Activated effector memory CD4-positive, alpha-beta T cell treated with Interleukin-2 at 50 U/mL for 16 hours (primary cell): Measurements from ENCODE around the gene TBC1D22A.

Experiments
- DNase-seq: peaks from one replicate; pipeline ENCODE4 v3.0.0-alpha.2; 2020

TBC1D22A gene

GRCh38 chr22:46894081-46894671 lies 131.7 kb downstream of the TBC1D22A start:
- no peak for DNase-seq

- no peak for DNase-seq
Observed at GRCh38 chr22:46894851-46895640, 132.6 kb downstream of the TBC1D22A start.

- no peak for DNase-seq
Observed at GRCh38 chr22:46895753-46896152, 133.3 kb downstream of the TBC1D22A start.

GRCh38 chr22:46896166-46896565 lies 133.7 kb downstream of the TBC1D22A start:
- DNase-seq = no peak

GRCh38 chr22:46896568-46897245 lies 134.3 kb downstream of the TBC1D22A start:
- no peak for DNase-seq

GRCh38 chr22:46897246-46897623 lies 134.8 kb downstream of the TBC1D22A start:
- no peak for DNase-seq

GRCh38 chr22:46900549-46900948 lies 138.1 kb downstream of the TBC1D22A start:
- no peak for DNase-seq

GRCh38 chr22:46902436-46902835 lies 140.0 kb downstream of the TBC1D22A start:
- no peak for DNase-seq

- DNase-seq = no peak
Observed at GRCh38 chr22:46902998-46903916, 140.8 kb downstream of the TBC1D22A start.

- DNase-seq = no peak
Observed at GRCh38 chr22:46905415-46905814, 143.0 kb downstream of the TBC1D22A start.

- no peak for DNase-seq
Observed at GRCh38 chr22:46905834-46906233, 143.4 kb downstream of the TBC1D22A start.

- no peak for DNase-seq
Observed at GRCh38 chr22:46906326-46907045, 144.0 kb downstream of the TBC1D22A start.

- no peak for DNase-seq
Observed at GRCh38 chr22:46907241-46908215, 145.1 kb downstream of the TBC1D22A start.

- DNase-seq = no peak
Observed at GRCh38 chr22:46908641-46909107, 146.2 kb downstream of the TBC1D22A start.

GRCh38 chr22:46909237-46910030 lies 147.0 kb downstream of the TBC1D22A start:
- DNase-seq = no peak

GRCh38 chr22:46910624-46911023 lies 148.2 kb downstream of the TBC1D22A start:
- no peak for DNase-seq

GRCh38 chr22:46911346-46911745 lies 148.9 kb downstream of the TBC1D22A start:
- no peak for DNase-seq

- DNase-seq = no peak
Observed at GRCh38 chr22:46913351-46913750, 150.9 kb downstream of the TBC1D22A start.

- no peak for DNase-seq
Observed at GRCh38 chr22:46914481-46914880, 152.0 kb downstream of the TBC1D22A start.
